K562 (cell line): ENCODE results near the gene SET. TPM values are rescaled to one million over a fixed set of nuclear protein-coding genes. Genes with fewer than 3 reads are reported as not detected.

Experiments used
- COPS2 ChIP-seq: fragments of 450-650 bp; conservative IDR thresholded peaks from 2 replicates; pipeline ENCODE4 v1.6.1; 2016; ENCODE audit warnings: mild to moderate bottlenecking, moderate library complexity
- ELF2 ChIP-seq: fragments of 250-450 bp; sonication (Bioruptor Pico); IDR thresholded peaks from 2 replicates; pipeline ENCODE4 v1.5.0; 2021; ENCODE audit warnings: mild to moderate bottlenecking
- GTF2B ChIP-seq: IDR thresholded peaks from 2 replicates; pipeline ENCODE4 v1.6.1; 2011; ENCODE audit not compliant: insufficient read length; ENCODE audit errors: extremely low read depth
- HMBOX1 ChIP-seq: sonication (generic); IDR thresholded peaks from 2 replicates; pipeline ENCODE4 v1.6.1; 2016
- HNRNPL ChIP-seq: fragments of 200-400 bp; formaldehyde crosslinking; IDR thresholded peaks from 2 replicates; pipeline ENCODE4 v1.6.1; 2017; ENCODE audit warnings: low read depth, mild to moderate bottlenecking, low read length
- NFRKB ChIP-seq: fragments of 450-650 bp; IDR thresholded peaks from 2 replicates; pipeline ENCODE4 v1.6.1; 2016; ENCODE audit warnings: low read depth
- PREB ChIP-seq: sonication (generic); formaldehyde crosslinking; IDR thresholded peaks from 2 replicates; pipeline ENCODE4 v1.8.1; 2023; ENCODE audit warnings: mild to moderate bottlenecking, missing genetic modification reagents
- TCF7 ChIP-seq: sonication (generic); IDR thresholded peaks from 2 replicates; pipeline ENCODE4 v1.6.1; 2016; ENCODE audit warnings: antibody characterized with exemption, borderline replicate concordance
- TFAM ChIP-seq: fragments of 250-450 bp; sonication (Bioruptor Pico); conservative IDR thresholded peaks from 2 replicates; pipeline ENCODE4 v1.5.0; 2021; ENCODE audit warnings: mild to moderate bottlenecking, moderate library complexity
- TFE3 ChIP-seq: fragments of 450-650 bp; formaldehyde crosslinking; IDR thresholded peaks from 2 replicates; pipeline ENCODE4 v1.4.0; 2020; ENCODE audit warnings: mild to moderate bottlenecking, mixed read lengths
- TSHZ1 ChIP-seq: fragments of 250-450 bp; sonication (Bioruptor Pico); IDR thresholded peaks from 2 replicates; pipeline ENCODE4 v1.4.0; 2020; ENCODE audit warnings: mild to moderate bottlenecking, moderate library complexity
- ZBTB7A ChIP-seq: IDR thresholded peaks from 2 replicates; pipeline ENCODE4 v1.6.1; 2011; ENCODE audit warnings: low read depth, mild to moderate bottlenecking, low read length, moderate library complexity, borderline replicate concordance; ENCODE audit not compliant: control insufficient read depth
- ZFPM2 ChIP-seq: fragments of 250-450 bp; sonication (Bioruptor Pico); IDR thresholded peaks from 2 replicates; pipeline ENCODE4 v1.5.1; 2022; ENCODE audit warnings: mild to moderate bottlenecking
- ZNF12 ChIP-seq: sonication (generic); formaldehyde crosslinking; IDR thresholded peaks from 2 replicates; pipeline ENCODE4 v1.4.0; 2020; ENCODE audit warnings: mild to moderate bottlenecking, missing genetic modification reagents
- ZNF24 ChIP-seq: fragments of 450-650 bp; IDR thresholded peaks from 2 replicates; pipeline ENCODE4 v1.6.1; 2016
- ZNF609 ChIP-seq: sonication (generic); formaldehyde crosslinking; IDR thresholded peaks from 2 replicates; pipeline ENCODE4 v1.8.1; 2023; ENCODE audit warnings: missing genetic modification reagents, mild to moderate bottlenecking, borderline replicate concordance
- polyA plus RNA-seq, 8 experiments: library from polyadenylated mRNA; depleted of rRNA in 4 of 8; stranded (reverse) in 5 of 8; unstranded in 3 of 8; fragments of >200 nt; fragmentation: Nextera tagmentation in 2 of 8; fragmentation: Illumina TruSeq in 1 of 8; extraction: Ambion mirVana in 2 of 8; extraction: Trizol in 1 of 8; gene quantifications; 2 replicates each; pipeline versions ENCODE4 v1.2.1 to v1.2.3, GENCODE V29; 2011 to 2014; ENCODE audit warnings: inconsistent platforms in 1 of 8, missing spikeins in 1 of 8
- total RNA-seq, 7 experiments: library from RNA; depleted of rRNA in 6 of 7; stranded (reverse); fragments of >200 nt in 6 of 7; fragmentation: Illumina TruSeq in 2 of 7; extraction: Trizol in 2 of 7; gene quantifications; 2 replicates each; pipeline versions ENCODE4 v1.2.1 to v1.2.3, GENCODE V29; 2011 to 2021; ENCODE audit warnings: low replicate concordance in 1 of 7

Gene SET
- total and polyA plus RNA-seq, 9 of the 15 experiments (the other 6 are each of a cell fraction or from before 2014, with no cell fraction given): 404 to 1,447 (median 907) TPM

GRCh38 chr9:128733256-128733655, 44.2 kb downstream of the SET start (continued):
- TF ChIP-seq ZNF12 (CRISPR knock-in tag) (no peak), TFE3 (CRISPR knock-in tag) (no peak), PREB (no peak), GTF2B (no peak), ZFPM2 (CRISPR knock-in tag) (no peak), COPS2 (no peak), ZNF609 (CRISPR knock-in tag) (0 out of 2 replicates have a peak, but pooled peaks have one; percentile 32), ZNF24 (peak; percentile 34; the same call in 1 of the 2 replicates), TSHZ1 (no peak), HNRNPL (no peak), ELF2 (CRISPR knock-in tag) (no peak), ZBTB7A (peak; percentile 91), TFAM (CRISPR knock-in tag) (no peak), HMBOX1 (no peak), TCF7 (no peak), NFRKB (peak; percentile 77)
